Muscle layer of colon (tissue), 2 donors: ENCODE data around the gene ANAPC4.

Experiments
- H3K27ac ChIP-seq: one replicate; pipeline ENCODE4 v1.7.0; 2013; ENCODE audit warnings: low read depth, mild to moderate bottlenecking, low read length, moderate library complexity
- H3K27me3 ChIP-seq, 2 donors: one replicate each; pipeline ENCODE4 v1.7.0; 2013; ENCODE audit warnings: low read length in 2 of 2, mild to moderate bottlenecking in 2 of 2; ENCODE audit not compliant: insufficient read depth in 2 of 2, control insufficient read depth in 1 of 2
- H3K36me3 ChIP-seq: one replicate; pipeline ENCODE4 v1.7.0; 2013; ENCODE audit warnings: mild to moderate bottlenecking, low read length; ENCODE audit not compliant: insufficient read depth
- H3K4me1 ChIP-seq: one replicate; pipeline ENCODE4 v1.7.0; 2013; ENCODE audit warnings: mild to moderate bottlenecking, low read length; ENCODE audit not compliant: insufficient read depth
- H3K4me3 ChIP-seq, 2 donors: one replicate each; pipeline ENCODE4 v1.7.0; 2013; ENCODE audit warnings: low read length in 2 of 2, low read depth in 1 of 2, mild to moderate bottlenecking in 1 of 2, moderate library complexity in 1 of 2
- H3K9ac ChIP-seq: one replicate; pipeline ENCODE4 v1.7.0; 2013; ENCODE audit warnings: low read length
- H3K9me3 ChIP-seq: one replicate; pipeline ENCODE4 v1.7.0; 2013; ENCODE audit warnings: mild to moderate bottlenecking, low read length
- donor health status: abdominal sarcoma.
- donor health status: Adenocarcinoma of cecum.

The ANAPC4 gene

GRCh38 chr4:25441519-25442117, 64.6 kb downstream of the ANAPC4 start:
- Histone ChIP-seq H3K9me3 (no peaks in the 10 kb centered on the region), H3K9ac (no peak overlapping the region), H3K36me3 (no peaks in the 10 kb centered on the region), H3K27ac (no peak overlapping the region), H3K27me3 (no peaks in the 10 kb centered on the region), H3K4me1 (peaks cover 5% of the 10 kb centered on the region), H3K4me3 (no peak overlapping the region)

- H3K4me3 ChIP-seq, result no peak overlapping the region
- H3K9ac ChIP-seq, result no peak overlapping the region
- H3K36me3 ChIP-seq, result no peaks in the 10 kb centered on the region
- peaks cover 5% of the 10 kb centered on the region for H3K4me1 ChIP-seq
- no peaks in the 10 kb centered on the region for H3K9me3 ChIP-seq
- no peak overlapping the region for H3K27ac ChIP-seq
- no peaks in the 10 kb centered on the region for H3K27me3 ChIP-seq
Observed at GRCh38 chr4:25442863-25443307, 65.8 kb downstream of the ANAPC4 start.

DNA sequence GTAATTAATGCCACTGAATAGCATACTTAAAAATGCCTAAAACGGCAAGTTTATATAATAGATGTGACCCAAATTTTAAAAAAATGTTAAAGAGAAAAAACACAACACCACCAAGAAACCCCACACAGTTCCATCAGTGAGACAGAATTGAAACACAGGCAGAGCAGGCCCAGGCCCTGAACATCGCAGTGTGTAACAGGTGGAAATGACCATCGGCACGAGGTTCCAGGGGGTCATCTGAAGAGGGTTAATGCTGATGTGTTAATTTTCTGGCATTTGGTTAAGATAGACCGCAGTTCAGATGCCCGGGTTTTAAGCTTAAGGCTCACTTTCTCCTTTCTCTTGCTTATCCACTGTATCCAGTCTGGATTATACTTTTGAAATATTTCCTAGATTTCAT, 66.8 kb downstream of the ANAPC4 start:
- Histone ChIP-seq H3K36me3 (no peaks in the 10 kb centered on the region), H3K4me3 (no peak overlapping the region), H3K4me1 (peaks cover 5% of the 10 kb centered on the region), H3K9ac (no peak overlapping the region), H3K27me3 (no peaks in the 10 kb centered on the region), H3K27ac (no peak overlapping the region), H3K9me3 (no peaks in the 10 kb centered on the region)

- Histone ChIP-seq H3K4me3 (no peak overlapping the region), H3K9ac (no peak overlapping the region), H3K9me3 (no peaks in the 10 kb centered on the region), H3K36me3 (no peaks in the 10 kb centered on the region), H3K27ac (no peak overlapping the region), H3K4me1 (no peaks in the 10 kb centered on the region), H3K27me3 (no peaks in the 10 kb centered on the region)
Observed at GRCh38 chr4:25446611-25447010, 69.5 kb downstream of the ANAPC4 start.

DNA sequence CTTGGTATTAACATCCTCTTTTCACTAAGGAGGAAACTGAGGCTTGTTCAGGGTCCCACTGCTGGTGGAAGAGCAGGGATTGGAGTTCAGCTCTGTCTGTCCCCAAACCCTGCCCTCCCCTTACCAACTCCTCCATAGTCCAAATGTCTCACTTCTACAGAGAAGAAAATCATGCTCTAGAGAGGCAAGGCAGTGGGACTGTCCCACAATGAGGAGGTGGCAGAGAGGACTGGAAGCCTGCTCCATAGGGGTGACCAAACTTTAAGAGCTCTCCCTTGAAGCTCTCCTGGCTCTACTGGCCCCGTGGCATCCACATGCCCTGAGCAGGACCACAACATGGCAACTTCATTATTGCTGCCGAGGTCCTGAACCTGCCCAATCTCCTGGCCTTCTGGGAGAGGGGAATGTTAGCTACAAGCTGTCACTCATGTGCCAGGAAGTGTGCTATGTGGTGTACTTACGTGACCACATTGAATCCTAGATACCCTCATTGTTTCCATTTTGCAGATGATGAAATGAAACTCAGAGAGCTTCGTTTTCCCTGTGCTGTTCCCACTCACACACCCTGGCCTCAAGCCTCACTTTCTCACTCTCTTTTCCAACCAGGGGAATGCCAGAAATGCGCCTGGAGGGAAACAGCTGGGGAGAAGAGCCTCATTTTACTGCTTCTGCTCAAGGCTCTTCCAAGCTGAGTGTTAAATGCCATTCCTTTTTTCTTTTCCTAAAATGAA, 71.5 kb downstream of the ANAPC4 start:
- Histone ChIP-seq H3K4me3 (no peak overlapping the region), H3K9ac (no peak overlapping the region), H3K36me3 (no peaks in the 10 kb centered on the region), H3K4me1 (no peaks in the 10 kb centered on the region), H3K27me3 (no peaks in the 10 kb centered on the region), H3K27ac (no peak overlapping the region), H3K9me3 (no peaks in the 10 kb centered on the region)

- Histone ChIP-seq H3K36me3 (no peaks in the 10 kb centered on the region), H3K4me1 (no peaks in the 10 kb centered on the region), H3K4me3 (no peak overlapping the region), H3K27me3 (no peaks in the 10 kb centered on the region), H3K9me3 (no peaks in the 10 kb centered on the region), H3K27ac (no peak overlapping the region), H3K9ac (no peak overlapping the region)
Observed at GRCh38 chr4:25449270-25449669, 72.2 kb downstream of the ANAPC4 start.

- Histone ChIP-seq H3K27me3 (no peaks in the 10 kb centered on the region), H3K9ac (no peak overlapping the region), H3K36me3 (no peaks in the 10 kb centered on the region), H3K4me1 (no peaks in the 10 kb centered on the region), H3K4me3 (no peak overlapping the region), H3K27ac (no peak overlapping the region), H3K9me3 (no peaks in the 10 kb centered on the region)
Observed at GRCh38 chr4:25449688-25450087, 72.6 kb downstream of the ANAPC4 start.

- Histone ChIP-seq H3K9me3 (no peaks in the 10 kb centered on the region), H3K27ac (no peak overlapping the region), H3K36me3 (no peaks in the 10 kb centered on the region), H3K4me3 (no peak overlapping the region), H3K4me1 (no peaks in the 10 kb centered on the region), H3K27me3 (no peaks in the 10 kb centered on the region), H3K9ac (no peak overlapping the region)
Observed at GRCh38 chr4:25450491-25450901, 73.4 kb downstream of the ANAPC4 start.

GRCh38 chr4:25451676-25452075, 74.6 kb downstream of the ANAPC4 start:
- Histone ChIP-seq H3K9ac (no peak overlapping the region), H3K36me3 (no peaks in the 10 kb centered on the region), H3K9me3 (no peaks in the 10 kb centered on the region), H3K4me3 (no peak overlapping the region), H3K27me3 (no peaks in the 10 kb centered on the region), H3K4me1 (no peaks in the 10 kb centered on the region), H3K27ac (no peak overlapping the region)

- no peak overlapping the region for H3K9ac ChIP-seq
- no peak overlapping the region for H3K27ac ChIP-seq
- no peak overlapping the region for H3K4me3 ChIP-seq
- H3K9me3 ChIP-seq, result no peaks in the 10 kb centered on the region
- H3K36me3 ChIP-seq, result no peaks in the 10 kb centered on the region
- no peaks in the 10 kb centered on the region for H3K27me3 ChIP-seq
- no peaks in the 10 kb centered on the region for H3K4me1 ChIP-seq
Observed at GRCh38 chr4:25452081-25452480, 75.0 kb downstream of the ANAPC4 start.

DNA sequence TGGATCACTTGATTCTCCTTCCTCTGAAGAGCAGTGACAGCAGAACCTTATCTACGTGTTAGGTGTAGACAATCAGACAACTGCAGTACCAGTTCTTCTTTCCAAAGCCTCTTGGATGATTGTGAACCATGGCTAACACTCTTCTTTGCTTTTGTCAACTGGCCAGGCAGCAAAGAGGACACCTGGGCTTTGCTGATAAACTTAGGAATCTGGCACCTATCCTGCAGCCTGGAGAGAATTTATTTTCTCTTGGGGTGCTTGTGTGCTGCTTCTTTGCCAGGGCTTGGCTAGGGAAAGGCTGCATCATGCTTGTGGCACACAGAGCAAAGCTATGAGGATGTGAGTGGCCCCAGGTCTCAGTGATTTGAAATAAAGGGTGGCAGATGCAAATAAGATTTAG, 77.4 kb downstream of the ANAPC4 start:
- Histone ChIP-seq H3K36me3 (no peaks in the 10 kb centered on the region), H3K4me1 (no peaks in the 10 kb centered on the region), H3K27me3 (no peaks in the 10 kb centered on the region), H3K27ac (no peak overlapping the region), H3K9ac (no peak overlapping the region), H3K4me3 (no peak overlapping the region), H3K9me3 (no peaks in the 10 kb centered on the region)
